Posterior cingulate gyrus (tissue), 11 donors: Measurements from ENCODE around the gene ANK2.
A peak's percentile ranks its signal among the peaks of the same experiment; 100 is the strongest.

Experiments used
- DNase-seq, 10 donors: peaks; one replicate each; pipeline versions ENCODE4 v3.0.0 to v3.0.0-alpha.2; 2020 to 2021; ENCODE audit warnings: mixed read lengths in 3 of 10
- intact Hi-C: fragments of 100-400 bp; cut with DNase I; formaldehyde crosslinking; loops from one replicate; pipeline ENCODE4 v1.15.1; 2023

Gene ANK2

GRCh38 chr4:113144091-113144490 is 94.6 kb downstream of the ANK2 start:
- DNase-seq, result no peak
- intact Hi-C loops, result no loop called here

- DNase-seq, result no peak
- intact Hi-C loops, result no loop called here
Observed at GRCh38 chr4:113145147-113145518, 95.7 kb downstream of the ANK2 start.

- peak in 6 of 10 donors; percentile 8 to 77 (median 48) for DNase-seq
Observed at GRCh38 chr4:113145519-113146291, 96.3 kb downstream of the ANK2 start.

DNA sequence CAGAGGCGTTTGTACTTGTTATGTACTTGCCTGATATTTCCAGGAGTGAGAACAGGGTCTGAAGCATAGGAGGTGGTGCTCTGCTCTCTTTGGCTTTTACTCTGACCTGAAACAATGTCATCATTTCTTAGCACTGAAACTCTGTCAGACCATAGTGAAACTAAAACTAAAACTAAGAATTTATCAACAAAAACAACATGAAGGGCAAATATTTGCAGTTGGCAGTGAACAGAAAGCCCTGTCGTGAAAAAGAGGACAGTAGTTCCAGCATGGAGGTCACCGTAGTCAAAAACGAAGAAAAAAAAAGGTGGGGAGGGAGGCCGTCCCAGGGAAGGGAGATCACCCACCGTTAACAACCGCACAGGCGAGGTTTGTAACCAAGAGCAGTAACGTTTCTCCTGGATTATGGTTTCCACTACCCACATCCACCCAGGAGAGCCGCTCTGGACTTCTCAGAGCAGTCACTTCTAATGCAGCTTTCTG is 97.5 kb downstream of the ANK2 start:
- intact Hi-C loops, result no loop called here

More at GRCh38 chr4:113145519-113146291, 96.3 kb downstream of the ANK2 start:
- intact Hi-C loops, result no loop called here

DNA sequence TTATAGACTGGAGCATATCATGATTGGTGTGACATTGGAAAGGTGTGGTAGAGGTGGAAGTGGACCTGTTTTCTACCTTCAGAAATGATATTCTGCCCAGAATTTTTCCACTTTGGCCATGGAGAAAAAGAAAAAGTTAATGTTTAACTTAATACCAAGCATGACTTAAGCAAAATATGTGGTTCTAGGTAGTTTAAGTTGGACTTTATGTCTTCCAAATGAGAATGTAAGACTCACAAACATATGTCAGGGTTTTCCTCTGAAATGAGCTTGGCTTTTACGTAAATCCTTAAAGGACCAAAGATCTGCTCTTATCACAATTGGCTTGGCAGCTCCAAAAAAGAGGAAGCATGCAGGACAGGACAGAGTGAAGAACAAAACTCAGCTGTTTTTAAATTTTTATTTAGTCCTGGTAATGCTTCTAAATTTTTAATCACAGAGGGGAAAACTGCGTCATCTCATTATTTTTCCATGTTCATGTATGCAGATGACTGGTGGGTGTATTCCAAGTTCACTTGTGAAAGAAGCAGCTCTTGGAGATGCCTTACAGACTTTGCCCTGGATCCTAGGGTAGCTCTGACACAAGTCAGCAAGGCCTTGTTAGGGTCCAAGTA is 98.2 kb downstream of the ANK2 start:
- DNase-seq, result no peak
- intact Hi-C loops, result no loop called here

More for the DNA sequence above, 97.5 kb downstream of the ANK2 start:
- peak in 1 of 10 donors; percentile 58 for DNase-seq

DNA sequence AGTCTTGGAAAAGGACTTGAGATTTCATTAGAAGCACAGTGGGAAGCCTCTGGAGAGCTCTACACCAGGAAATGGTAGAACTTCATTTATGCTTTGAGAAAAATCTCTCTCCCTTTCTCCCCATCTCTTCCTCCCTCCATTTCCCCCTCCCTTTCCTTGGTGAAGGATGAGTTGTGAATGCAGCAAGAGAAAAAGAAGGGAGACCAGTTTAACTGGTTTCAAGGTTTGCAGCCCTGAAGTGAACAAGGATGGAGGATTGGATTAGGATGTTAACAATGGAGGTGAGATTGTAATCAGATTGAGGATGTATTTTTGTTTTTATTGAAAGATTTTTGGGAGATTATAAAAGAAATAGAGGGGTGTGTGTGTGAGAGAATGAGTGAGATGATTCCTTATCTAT is 99.5 kb downstream of the ANK2 start:
- intact Hi-C loops, result no loop called here
- DNase-seq, result no peak

- no peak for DNase-seq
Observed at GRCh38 chr4:113153529-113154101, 104.2 kb downstream of the ANK2 start.

GRCh38 chr4:113154281-113154680 is 104.8 kb downstream of the ANK2 start:
- intact Hi-C loops, result no loop called here
- no peak for DNase-seq

More at GRCh38 chr4:113153529-113154101, 104.2 kb downstream of the ANK2 start:
- intact Hi-C loops, result no loop called here

- intact Hi-C loops, result no loop called here
- no peak for DNase-seq
Observed at GRCh38 chr4:113157086-113157857, 107.8 kb downstream of the ANK2 start.

DNA sequence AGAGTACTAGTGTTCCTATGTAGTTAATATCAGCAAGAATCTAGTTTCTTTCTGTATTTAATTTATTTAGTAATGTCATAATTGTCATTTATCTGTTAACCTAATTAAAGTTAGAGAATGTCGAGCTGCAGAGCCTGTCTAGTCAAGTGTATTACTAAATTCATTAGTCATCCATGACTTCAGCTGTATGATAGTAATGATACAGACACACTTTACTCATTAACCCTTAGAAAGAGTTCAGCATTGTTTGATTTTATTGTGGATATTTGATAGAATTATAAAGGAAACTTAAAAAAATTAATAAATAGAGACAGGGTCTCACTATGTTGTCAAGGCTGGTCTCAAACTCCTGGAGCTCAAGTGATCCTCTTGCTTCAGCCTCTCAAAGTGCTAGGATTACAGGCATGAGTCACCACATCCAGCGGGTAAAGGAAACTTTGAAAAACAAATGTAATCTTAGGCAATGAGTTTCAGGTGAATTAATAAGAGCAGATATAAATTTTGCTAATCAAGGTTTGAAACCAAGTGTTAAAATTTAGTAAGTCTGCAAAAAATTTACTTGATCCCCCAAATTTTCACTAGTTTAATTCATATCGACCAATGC is 110.6 kb downstream of the ANK2 start:
- no peak for DNase-seq
- intact Hi-C loops, result no loop called here

DNA sequence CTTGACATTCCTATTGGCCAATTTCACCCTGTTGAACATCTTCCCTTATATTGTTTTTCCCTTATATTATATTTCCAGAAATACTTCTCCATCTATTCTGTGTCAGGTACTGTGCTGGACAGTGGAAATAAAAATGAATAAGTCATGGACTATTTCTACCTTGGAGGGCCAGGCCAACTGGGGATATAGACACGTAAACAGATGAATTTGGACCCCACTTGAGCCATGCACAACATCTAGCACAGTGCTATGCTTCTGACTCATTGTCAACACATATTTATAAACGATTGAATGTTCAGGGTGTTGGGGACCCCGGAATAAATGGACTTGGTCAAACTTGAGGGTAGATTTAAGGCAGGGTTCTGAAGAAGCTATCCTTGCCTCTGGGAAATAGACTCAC is 111.1 kb downstream of the ANK2 start:
- DNase-seq, result no peak
- intact Hi-C loops, result no loop called here

GRCh38 chr4:113162089-113162488 is 112.6 kb downstream of the ANK2 start:
- intact Hi-C loops, result no loop called here
- no peak for DNase-seq

- DNase-seq, result no peak
- intact Hi-C loops, result no loop called here
Observed at GRCh38 chr4:113169368-113169767, 119.9 kb downstream of the ANK2 start.

DNA sequence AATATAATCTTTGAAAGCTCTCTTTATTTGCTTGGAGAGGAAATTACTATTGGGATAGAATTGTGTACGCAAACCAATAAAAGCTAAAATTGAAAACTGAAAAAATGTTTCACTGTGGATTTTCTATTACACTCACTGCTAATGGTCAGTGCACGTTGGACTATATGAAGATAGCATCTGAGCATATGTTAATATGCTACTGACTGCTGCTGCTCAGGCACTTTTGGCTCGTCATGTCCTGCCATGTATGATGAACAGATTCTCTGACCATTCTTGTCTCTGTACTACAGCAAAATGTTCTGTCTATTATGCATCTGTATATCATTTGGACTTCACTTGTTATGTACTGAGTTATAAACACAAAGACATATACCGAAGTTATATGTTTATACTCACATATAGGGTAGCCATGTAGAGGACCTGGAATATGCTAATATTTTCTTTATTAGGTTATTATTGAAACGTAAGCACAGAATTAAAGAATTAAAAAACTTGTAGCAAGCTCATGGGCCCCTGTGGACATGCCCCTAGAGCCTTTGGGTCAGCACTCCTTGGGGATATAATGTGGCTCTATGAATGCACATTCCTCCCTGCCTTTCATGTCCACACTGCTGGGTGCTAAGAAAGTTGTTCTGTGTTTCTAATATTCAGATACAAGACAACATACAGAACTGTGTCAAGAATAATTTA is 120.8 kb downstream of the ANK2 start:
- intact Hi-C loops, result no loop called here
- DNase-seq, result no peak

GRCh38 chr4:113170805-113171468 is 121.5 kb downstream of the ANK2 start:
- DNase-seq, result no peak
- intact Hi-C loops, result no loop called here

DNA sequence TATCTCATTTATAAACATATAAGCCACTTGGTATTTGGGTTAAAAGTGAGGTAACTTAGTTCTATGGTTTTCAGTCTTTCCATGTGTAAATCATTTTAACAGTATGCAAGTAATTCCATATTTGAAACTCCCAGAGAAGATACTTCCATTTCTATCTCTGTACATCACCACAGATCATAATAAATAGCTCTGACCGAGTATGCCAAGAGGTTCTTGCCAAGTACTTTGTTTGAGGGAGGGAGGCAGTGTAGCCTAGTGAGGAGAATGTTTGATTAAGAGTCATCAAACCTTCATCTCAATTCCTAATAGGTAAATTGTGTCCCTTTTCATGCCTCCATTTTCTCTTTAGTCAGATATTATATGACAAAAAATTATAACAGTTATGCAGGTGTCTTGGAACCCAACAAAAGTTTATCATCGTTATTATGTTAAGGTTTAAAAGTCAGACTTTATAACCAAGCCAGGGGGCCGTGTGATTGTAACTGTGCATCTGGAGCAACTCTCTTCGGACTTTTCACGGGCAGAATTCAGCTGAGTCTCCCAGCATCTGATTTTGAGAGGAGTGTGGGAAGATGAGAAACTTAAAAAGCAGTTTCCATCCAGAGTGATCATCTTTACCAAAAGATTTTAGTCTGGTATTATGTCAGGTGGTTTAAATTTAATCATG is 123.8 kb downstream of the ANK2 start:
- intact Hi-C loops, result no loop called here
- no peak for DNase-seq

DNA sequence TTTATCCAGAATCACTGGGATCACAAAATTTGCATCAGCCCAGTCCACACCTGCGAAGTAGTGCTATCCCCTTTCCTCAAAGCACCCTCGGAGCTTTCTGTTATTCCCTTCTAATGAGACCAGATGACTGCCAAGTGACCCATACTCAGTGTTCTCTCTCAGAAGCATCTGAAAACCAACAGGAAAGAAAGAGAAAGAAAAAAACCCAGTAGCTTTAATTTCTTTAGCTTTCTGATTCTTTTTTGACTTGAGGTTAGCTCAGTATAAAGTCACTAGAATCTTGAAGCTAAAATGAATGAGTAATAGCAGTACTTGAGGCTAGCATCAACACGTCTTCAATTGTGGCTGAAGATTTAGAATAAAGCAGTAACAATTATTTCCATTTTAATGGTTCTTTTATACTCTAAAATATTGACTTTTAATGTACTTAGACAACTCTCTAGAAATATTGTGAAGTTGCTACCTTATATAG is 124.4 kb downstream of the ANK2 start:
- intact Hi-C loops, result no loop called here
- no peak for DNase-seq

GRCh38 chr4:113179091-113179490 is 129.6 kb downstream of the ANK2 start:
- intact Hi-C loops, result no loop called here
- DNase-seq, result no peak

DNA sequence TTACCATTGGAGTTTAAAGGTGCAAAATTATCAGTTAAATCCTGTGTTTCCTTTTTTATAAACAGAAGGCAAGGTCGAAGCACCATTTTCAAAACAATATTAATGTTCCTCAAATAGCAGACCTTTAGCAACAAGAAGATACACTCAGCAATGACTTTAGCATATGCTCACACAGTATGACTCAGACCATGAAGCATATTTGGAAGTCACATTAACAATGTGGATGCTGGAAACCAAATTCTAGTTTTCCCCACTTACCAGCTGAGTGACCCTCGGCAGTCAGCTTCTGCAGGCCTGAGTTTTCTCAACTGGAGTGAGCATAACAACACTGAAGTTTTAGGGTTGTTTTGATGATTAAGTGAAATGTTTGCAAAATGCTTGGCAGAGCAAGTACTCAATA is 130.5 kb downstream of the ANK2 start:
- DNase-seq, result no peak
- intact Hi-C loops, result no loop called here
